Endothelial cell of umbilical vein (primary cell): ENCODE measurements around the gene STMP1. TPM values are rescaled to one million over a fixed set of nuclear protein-coding genes. Genes with fewer than 3 reads are reported as not detected.

ENCODE experiments used
- BruUV-seq: library from RNA; stranded (reverse); fragments of 400-500 nt; replicated peaks from 2 replicates; lab custom pipeline; 2021; lab: Mats Ljungman, UMichigan
- CTCF ChIA-PET: fragments of 300-600, 350-600 bp; sonication (Branson Sonifier 250); formaldehyde crosslinking; loops from one replicate; lab custom pipeline; 2021; ENCODE audit warnings: antibody characterized with exemption, inconsistent platforms; lab: Charles Lee
- POLR2A ChIA-PET: fragments of 300-600, 350-600 bp; sonication (Branson Sonifier 250); formaldehyde crosslinking; loops from one replicate; lab custom pipeline; 2021; ENCODE audit warnings: antibody characterized with exemption, inconsistent platforms; lab: Charles Lee
- DNase-seq: peaks from one replicate; pipeline ENCODE4 v3.0.0-alpha.2; 2011; ENCODE audit warnings: low read depth, low spot score
- FAIRE-seq: peaks from 2 replicates; lab custom pipeline; 2011; peaks lifted over from hg19 to GRCh38; lab: Jason Lieb, UNC
- H2AFZ ChIP-seq: 2 replicates; pipeline ENCODE4 v1.6.0; 2012; ENCODE audit warnings: low read depth, low read length, control low read depth, inconsistent platforms
- H3K27ac ChIP-seq: 2 replicates; pipeline ENCODE4 v1.5.1; 2011; ENCODE audit warnings: low read depth, mild to moderate bottlenecking, control low read depth, low read length, moderate library complexity; ENCODE audit not compliant: insufficient read depth
- H3K27me3 ChIP-seq, 2 experiments: 2 replicates each; pipeline versions ENCODE4 v1.6.0 to v1.6.1; 2011; ENCODE audit warnings: low read length in 2 of 2, mixed read lengths in 1 of 2; ENCODE audit not compliant: control insufficient read depth in 2 of 2, insufficient read depth in 2 of 2
- H3K36me3 ChIP-seq, 2 experiments: 2 replicates in 1 of 2; 3 replicates in 1 of 2; pipeline ENCODE4 v1.5.1; 2011; ENCODE audit warnings: low read length in 2 of 2, mild to moderate bottlenecking in 1 of 2, moderate library complexity in 1 of 2; ENCODE audit not compliant: control insufficient read depth in 2 of 2, insufficient read depth in 2 of 2; ENCODE audit errors: extremely low read depth in 1 of 2
- H3K4me1 ChIP-seq: 3 replicates; pipeline ENCODE4 v1.5.1; 2011; ENCODE audit warnings: mild to moderate bottlenecking, low read length; ENCODE audit not compliant: control insufficient read depth, insufficient read depth; ENCODE audit errors: extremely low read depth
- H3K4me2 ChIP-seq: 2 replicates; pipeline ENCODE4 v1.6.1; 2011; ENCODE audit warnings: low read length, control low read depth, mixed read lengths; ENCODE audit not compliant: insufficient read depth
- H3K4me3 ChIP-seq, 3 experiments: fragments of 200-600 bp in 1 of 3; sonication (generic), shearing (Covaris generic) in 1 of 3; replicated peaks in 1 of 3; 2 replicates each; pipeline ENCODE4 v1.5.1; 2011 to 2016; ENCODE audit warnings: control low read depth in 3 of 3, low read length in 3 of 3, mild to moderate bottlenecking in 2 of 3, inconsistent platforms in 1 of 3, low read depth in 1 of 3, moderate library complexity in 1 of 3; ENCODE audit not compliant: insufficient read depth in 1 of 3
- H3K79me2 ChIP-seq: 2 replicates; pipeline ENCODE4 v1.6.0; 2012; ENCODE audit warnings: low read length, inconsistent platforms; ENCODE audit not compliant: control insufficient read depth, insufficient read depth
- H3K9ac ChIP-seq: replicated peaks from 2 replicates; pipeline ENCODE3; 2011; ENCODE audit warnings: low read length, control low read depth; ENCODE audit not compliant: insufficient read depth; ENCODE audit errors: extremely low read depth
- H3K9me1 ChIP-seq: replicated peaks from 3 replicates; pipeline ENCODE4 v1.6.0; 2011; ENCODE audit warnings: mild to moderate bottlenecking, low read length; ENCODE audit not compliant: control insufficient read depth, insufficient read depth; ENCODE audit errors: extremely low read depth
- H3K9me3 ChIP-seq: replicated peaks from 2 replicates; pipeline ENCODE4 v1.5.1; 2012; ENCODE audit warnings: low read length, inconsistent platforms; ENCODE audit not compliant: control insufficient read depth, insufficient read depth
- H4K20me1 ChIP-seq: replicated peaks from 2 replicates; pipeline ENCODE3; 2011; ENCODE audit warnings: mild to moderate bottlenecking, low read length; ENCODE audit not compliant: control insufficient read depth, insufficient read depth; ENCODE audit errors: extremely low read depth
- EZH2 ChIP-seq: IDR thresholded peaks from 2 replicates; pipeline ENCODE4 v1.6.1; 2012; ENCODE audit warnings: borderline replicate concordance, low read depth, mild to moderate bottlenecking, moderate library complexity, low read length, inconsistent platforms; ENCODE audit not compliant: severe bottlenecking
- FOS ChIP-seq: IDR thresholded peaks from 2 replicates; pipeline ENCODE4 v1.6.1; 2011; ENCODE audit warnings: mild to moderate bottlenecking, low read length, moderate library complexity, borderline replicate concordance; ENCODE audit not compliant: insufficient read depth
- GATA2 ChIP-seq: IDR thresholded peaks from 2 replicates; pipeline ENCODE4 v1.7.0; 2011; ENCODE audit warnings: low read depth, mild to moderate bottlenecking, moderate library complexity, mixed read lengths, low read length; ENCODE audit not compliant: insufficient read length, insufficient read depth
- JUN ChIP-seq: IDR thresholded peaks from 2 replicates; pipeline ENCODE4 v1.6.1; 2011; ENCODE audit warnings: borderline replicate concordance, low read depth; ENCODE audit not compliant: insufficient read length, insufficient read depth
- MYC ChIP-seq: IDR thresholded peaks from one replicate; pipeline ENCODE4 v1.6.1; 2011; ENCODE audit warnings: mild to moderate bottlenecking, low read depth, low read length
- POLR2A ChIP-seq: IDR thresholded peaks from 2 replicates; pipeline ENCODE4 v1.6.1; 2012; ENCODE audit warnings: low read depth, mild to moderate bottlenecking, control low read depth, low read length
- POLR2AphosphoS5 ChIP-seq: IDR thresholded peaks from 2 replicates; pipeline ENCODE4 v1.6.1; 2012; ENCODE audit warnings: low read depth, mild to moderate bottlenecking, control low read depth, low read length, moderate library complexity; ENCODE audit not compliant: insufficient read depth
- dilution Hi-C: fragments of 300-500 bp; cut with MboI; formaldehyde crosslinking; loops from one replicate; pipeline ENCODE4 v1.15.0; 2019; ENCODE audit warnings: low sequenced_read_pairs; ENCODE audit not compliant: extremely low pct_ligation_motif_present
- intact Hi-C: fragments of 100-400 bp; cut with micrococcal nuclease; formaldehyde crosslinking; loops from one replicate; pipeline ENCODE4 v1.10.0; 2022
- polyA plus RNA-seq, 4 experiments: library from polyadenylated mRNA; depleted of rRNA in 3 of 4; stranded (reverse) in 3 of 4; unstranded in 1 of 4; fragments of >200 nt; gene quantifications; 2 replicates each; pipeline versions ENCODE4 v1.2.1 to v1.2.3, GENCODE V29; 2011 to 2012; ENCODE audit warnings: missing spikeins in 1 of 4
- total RNA-seq: library from RNA; stranded (reverse); gene quantifications from 2 replicates; pipeline ENCODE4 v1.2.3, GENCODE V29; 2021
- TF ChIP-seq, protein P1 (sequence below): IDR thresholded peaks from 2 replicates; pipeline ENCODE4 v1.6.1; 2011; ENCODE audit not compliant: insufficient read depth, insufficient read length
- TF ChIP-seq, protein P2 (sequence below), 2 donors: IDR thresholded peaks; 1 replicate in 1 of 2; 2 replicates in 1 of 2; pipeline ENCODE4 v1.5.1; 2011; ENCODE audit warnings: low read length in 2 of 2, mild to moderate bottlenecking in 2 of 2, moderate library complexity in 2 of 2, control low read depth in 1 of 2, inconsistent platforms in 1 of 2, low read depth in 1 of 2; ENCODE audit not compliant: insufficient read depth in 1 of 2; ENCODE audit errors: extremely low read depth in 1 of 2

Gene STMP1
- total and polyA plus RNA-seq, 2 donors (not counting 3 experiments of a cell fraction or from before 2014, with no cell fraction given): 17.1 to 31.3 TPM

DNA sequence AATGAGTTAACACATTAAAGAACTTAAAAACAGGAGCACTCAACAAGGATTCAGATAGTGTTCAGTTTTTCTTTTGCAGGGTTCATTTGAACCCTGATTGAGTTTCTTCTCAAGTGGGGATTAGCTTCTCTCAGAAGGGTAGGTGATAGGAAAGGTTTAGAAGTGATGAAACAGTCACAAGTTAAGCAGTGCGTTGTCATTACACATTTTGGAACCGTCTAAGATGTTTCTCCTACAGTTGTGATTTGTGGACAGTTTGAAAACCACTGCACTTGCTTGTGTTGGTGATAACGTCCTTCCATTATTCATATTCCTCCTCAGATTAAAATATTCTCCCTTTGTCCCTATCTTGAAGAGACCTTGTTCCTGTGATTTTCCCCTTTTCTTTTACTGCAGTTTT, 2.7 kb downstream of the STMP1 start:
- Histone ChIP-seq H3K9ac (no peak overlapping the region), H3K9me3 (no peaks in the 10 kb centered on the region), H3K79me2 (peaks cover 57% of the 10 kb centered on the region), H3K9me1 (no peaks in the 10 kb centered on the region), H3K27me3 (no peaks in the 10 kb centered on the region), H3K36me3 (peaks cover 0 to 2% of the 10 kb centered on the region in 2 experiments), H3K4me3 (no peak overlapping the region), H3K4me1 (peaks cover 28% of the 10 kb centered on the region), H2AFZ (no peak overlapping the region), H4K20me1 (no peaks in the 10 kb centered on the region), H3K27ac (no peak overlapping the region), H3K4me2 (no peak overlapping the region)
- FAIRE-seq (no peak), DNase-seq (no peak)
- ChIA-PET CTCF (interaction anchor here (2.5 to 5.7 kb wide), 2 partner anchors 8 to 20 kb away, joined by 8 to 51 read pairs; no protein-coding TSS in a partner anchor), POLR2A (no interaction called here)
- dilution Hi-C loops: no loop called here
- intact Hi-C loops: loop anchor here (10.0 kb wide), 1 partner anchor 1920 kb away; no protein-coding TSS in a partner anchor
- BruUV-seq: no TSS peak
- no peak for TF ChIP-seq POLR2A
- no peak for TF ChIP-seq EZH2
- no peak for TF ChIP-seq MYC
- no peak for TF ChIP-seq FOS
- no peak for TF ChIP-seq JUN
- TF ChIP-seq GATA2: no peak
- no peak for TF ChIP-seq POLR2AphosphoS5
- TF ChIP-seq, protein P1, sequence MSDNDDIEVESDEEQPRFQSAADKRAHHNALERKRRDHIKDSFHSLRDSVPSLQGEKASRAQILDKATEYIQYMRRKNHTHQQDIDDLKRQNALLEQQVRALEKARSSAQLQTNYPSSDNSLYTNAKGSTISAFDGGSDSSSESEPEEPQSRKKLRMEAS: no peak
- TF ChIP-seq, protein P2, sequence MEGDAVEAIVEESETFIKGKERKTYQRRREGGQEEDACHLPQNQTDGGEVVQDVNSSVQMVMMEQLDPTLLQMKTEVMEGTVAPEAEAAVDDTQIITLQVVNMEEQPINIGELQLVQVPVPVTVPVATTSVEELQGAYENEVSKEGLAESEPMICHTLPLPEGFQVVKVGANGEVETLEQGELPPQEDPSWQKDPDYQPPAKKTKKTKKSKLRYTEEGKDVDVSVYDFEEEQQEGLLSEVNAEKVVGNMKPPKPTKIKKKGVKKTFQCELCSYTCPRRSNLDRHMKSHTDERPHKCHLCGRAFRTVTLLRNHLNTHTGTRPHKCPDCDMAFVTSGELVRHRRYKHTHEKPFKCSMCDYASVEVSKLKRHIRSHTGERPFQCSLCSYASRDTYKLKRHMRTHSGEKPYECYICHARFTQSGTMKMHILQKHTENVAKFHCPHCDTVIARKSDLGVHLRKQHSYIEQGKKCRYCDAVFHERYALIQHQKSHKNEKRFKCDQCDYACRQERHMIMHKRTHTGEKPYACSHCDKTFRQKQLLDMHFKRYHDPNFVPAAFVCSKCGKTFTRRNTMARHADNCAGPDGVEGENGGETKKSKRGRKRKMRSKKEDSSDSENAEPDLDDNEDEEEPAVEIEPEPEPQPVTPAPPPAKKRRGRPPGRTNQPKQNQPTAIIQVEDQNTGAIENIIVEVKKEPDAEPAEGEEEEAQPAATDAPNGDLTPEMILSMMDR (IDR thresholded peaks at IDR 0.05; ENCODE audit: extremely low read depth in 1 of 2, insufficient read depth in 1 of 2, low read depth in 1 of 2, low read length in 2 of 2): no peak
